Measurements from ENCODE around the gene OBI1.

GRCh38 chr13:78566631-78567030 lies 92.3 kb downstream of the OBI1 start:
- no peak for TF ChIP-seq CTCF (conservative IDR thresholded peaks at IDR 0.05 in 1 of 2, IDR thresholded peaks at IDR 0.05 in 1 of 2; ENCODE audit: low read depth in 1 of 2, low read length in 2 of 2)
- TF ChIP-seq EZH2 (IDR thresholded peaks at IDR 0.05; ENCODE audit: low read length, missing control alignments): no peak
